Skeletal muscle satellite cell (primary cell): ENCODE results near the gene FRY.

Experiments
- H3K27me3 ChIP-seq: 2 replicates; pipeline ENCODE4 v1.7.0; 2013; ENCODE audit warnings: low read length; ENCODE audit not compliant: control insufficient read depth, insufficient read depth
- H3K36me3 ChIP-seq: 2 replicates; pipeline ENCODE4 v1.7.0; 2013; ENCODE audit warnings: mild to moderate bottlenecking, control low read depth, low read length; ENCODE audit not compliant: insufficient read depth
- H3K4me1 ChIP-seq: 2 replicates; pipeline ENCODE4 v1.7.0; 2013; ENCODE audit warnings: low read length; ENCODE audit not compliant: control insufficient read depth, insufficient read depth
- H3K4me2 ChIP-seq: 2 replicates; pipeline ENCODE4 v1.7.0; 2013; ENCODE audit warnings: mild to moderate bottlenecking, low read length
- H3K4me3 ChIP-seq: 2 replicates; pipeline ENCODE4 v1.7.0; 2013; ENCODE audit warnings: low read length
- H3K9ac ChIP-seq: 2 replicates; pipeline ENCODE4 v1.7.0; 2013; ENCODE audit warnings: mild to moderate bottlenecking, low read depth, low read length, moderate library complexity
- H3K9me3 ChIP-seq: replicated peaks from 2 replicates; pipeline ENCODE4 v1.7.0; 2013; ENCODE audit warnings: mild to moderate bottlenecking, control low read depth, low read length

The FRY gene

GRCh38 chr13:32205431-32206096 is 174.0 kb downstream of the FRY start:
- no peak overlapping the region for H3K9ac ChIP-seq
- H3K36me3 ChIP-seq, result no peaks in the 10 kb centered on the region
- H3K4me1 ChIP-seq, result no peaks in the 10 kb centered on the region
- H3K9me3 ChIP-seq, result no peaks in the 10 kb centered on the region
- H3K27me3 ChIP-seq, result no peaks in the 10 kb centered on the region
- H3K4me3 ChIP-seq, result no peak overlapping the region
- H3K4me2 ChIP-seq, result no peak overlapping the region

- Histone ChIP-seq H3K9me3 (no peaks in the 10 kb centered on the region), H3K4me1 (peaks cover 2% of the 10 kb centered on the region), H3K9ac (no peak overlapping the region), H3K4me2 (no peak overlapping the region), H3K27me3 (no peaks in the 10 kb centered on the region), H3K36me3 (peaks cover 4% of the 10 kb centered on the region), H3K4me3 (no peak overlapping the region)
These were observed 174.6 kb downstream of the FRY start for GRCh38 chr13:32206097-32206740.

DNA sequence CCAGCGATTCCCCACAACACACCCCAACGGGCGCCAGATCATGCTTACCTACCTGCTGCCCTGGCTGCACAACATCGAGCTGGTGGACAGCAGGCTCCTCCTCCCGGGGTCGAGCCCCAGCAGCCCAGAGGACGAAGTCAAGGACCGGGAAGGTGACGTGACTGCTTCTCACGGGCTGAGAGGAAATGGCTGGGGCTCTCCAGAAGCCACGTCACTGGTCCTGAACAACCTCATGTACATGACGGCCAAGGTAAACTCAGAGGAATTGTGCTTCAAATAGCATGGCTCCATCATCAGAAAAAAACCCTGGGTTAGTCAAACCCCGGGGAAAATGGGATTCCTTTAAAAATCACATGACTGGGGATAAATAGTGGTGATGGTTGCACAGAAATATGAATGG is 177.3 kb downstream of the FRY start:
- H3K4me2 ChIP-seq, result no peak overlapping the region
- H3K9me3 ChIP-seq, result no peaks in the 10 kb centered on the region
- no peaks in the 10 kb centered on the region for H3K27me3 ChIP-seq
- H3K4me1 ChIP-seq, result peaks cover 21% of the 10 kb centered on the region
- no peak overlapping the region for H3K9ac ChIP-seq
- no peak overlapping the region for H3K4me3 ChIP-seq
- H3K36me3 ChIP-seq, result peaks cover 4% of the 10 kb centered on the region

DNA sequence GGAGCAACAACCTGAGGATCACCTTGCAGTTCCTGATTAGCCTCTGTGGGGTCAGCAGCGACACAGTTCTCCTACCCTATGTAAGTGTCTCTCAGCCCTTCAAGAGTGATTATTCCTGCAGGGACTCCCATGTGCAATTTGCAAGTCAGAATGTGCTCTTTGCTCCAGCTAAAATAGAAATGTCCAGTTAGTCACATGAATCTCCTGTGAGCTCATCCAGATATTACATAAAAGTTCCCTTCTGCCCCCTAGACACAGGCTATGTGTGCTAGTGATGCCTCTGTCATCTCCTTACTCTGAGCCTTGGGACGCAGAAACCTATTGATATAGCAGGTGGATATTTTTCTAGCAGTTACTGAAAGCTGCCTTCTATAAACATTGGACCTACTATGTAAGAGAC is 178.1 kb downstream of the FRY start:
- Histone ChIP-seq H3K4me1 (peaks cover 21% of the 10 kb centered on the region), H3K27me3 (no peaks in the 10 kb centered on the region), H3K9me3 (no peaks in the 10 kb centered on the region), H3K4me3 (no peak overlapping the region), H3K36me3 (peaks cover 4% of the 10 kb centered on the region), H3K4me2 (no peak overlapping the region), H3K9ac (no peak overlapping the region)

- H3K27me3 ChIP-seq, result no peaks in the 10 kb centered on the region
- peaks cover 4% of the 10 kb centered on the region for H3K36me3 ChIP-seq
- H3K4me2 ChIP-seq, result no peak overlapping the region
- no peak overlapping the region for H3K4me3 ChIP-seq
- H3K4me1 ChIP-seq, result peaks cover 21% of the 10 kb centered on the region
- H3K9me3 ChIP-seq, result no peaks in the 10 kb centered on the region
- H3K9ac ChIP-seq, result no peak overlapping the region
These were observed 178.5 kb downstream of the FRY start for GRCh38 chr13:32210101-32210500.

DNA sequence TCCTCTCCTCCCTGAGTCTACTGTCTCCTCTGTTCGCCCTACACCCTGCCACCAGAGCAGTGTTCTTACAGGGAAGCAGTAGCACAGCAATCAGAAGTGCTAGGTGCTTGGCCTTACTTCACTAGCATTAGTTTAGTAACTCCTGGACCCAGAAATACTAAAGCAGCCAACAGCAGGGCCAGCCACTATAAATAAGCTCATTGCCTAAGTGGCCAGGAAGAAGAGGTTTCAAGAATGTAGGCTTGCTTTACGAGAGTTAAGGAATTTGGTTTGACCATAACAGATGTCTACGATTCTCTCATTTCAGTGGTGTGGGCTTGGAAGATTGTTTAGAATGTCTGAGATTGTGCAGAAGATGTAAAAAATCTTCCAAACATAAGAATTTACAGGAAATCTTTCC is 180.2 kb downstream of the FRY start:
- Histone ChIP-seq H3K4me1 (peaks cover 21% of the 10 kb centered on the region), H3K36me3 (peaks cover 4% of the 10 kb centered on the region), H3K9ac (peak overlapping the region; percentile 74), H3K9me3 (no peaks in the 10 kb centered on the region), H3K4me2 (peak overlapping the region; percentile 65), H3K27me3 (no peaks in the 10 kb centered on the region), H3K4me3 (peak overlapping the region; percentile 46)

DNA sequence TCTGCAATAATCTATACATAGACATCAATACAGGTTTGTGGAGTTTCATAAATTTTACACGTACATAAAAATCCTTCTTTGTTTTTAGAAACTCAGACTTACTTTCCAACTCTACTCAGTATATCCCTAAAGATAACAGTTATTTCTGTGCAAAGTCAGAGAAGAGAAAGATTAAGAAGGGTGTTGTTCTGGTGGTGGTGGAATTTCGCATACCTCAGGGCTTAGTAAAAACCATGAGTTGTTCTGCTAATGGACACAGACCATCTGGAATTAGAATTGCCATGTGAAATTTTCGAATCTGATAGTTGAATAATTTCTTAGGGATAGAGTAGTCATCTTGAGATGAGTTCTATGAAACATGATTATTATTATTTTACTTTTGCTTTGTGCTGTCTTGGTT is 180.8 kb downstream of the FRY start:
- peak overlapping the region; percentile 46 for H3K4me3 ChIP-seq
- H3K4me1 ChIP-seq, result peaks cover 21% of the 10 kb centered on the region
- H3K36me3 ChIP-seq, result peaks cover 4% of the 10 kb centered on the region
- H3K9ac ChIP-seq, result peak overlapping the region; percentile 74
- no peaks in the 10 kb centered on the region for H3K9me3 ChIP-seq
- H3K27me3 ChIP-seq, result no peaks in the 10 kb centered on the region
- H3K4me2 ChIP-seq, result peak overlapping the region; percentile 65

DNA sequence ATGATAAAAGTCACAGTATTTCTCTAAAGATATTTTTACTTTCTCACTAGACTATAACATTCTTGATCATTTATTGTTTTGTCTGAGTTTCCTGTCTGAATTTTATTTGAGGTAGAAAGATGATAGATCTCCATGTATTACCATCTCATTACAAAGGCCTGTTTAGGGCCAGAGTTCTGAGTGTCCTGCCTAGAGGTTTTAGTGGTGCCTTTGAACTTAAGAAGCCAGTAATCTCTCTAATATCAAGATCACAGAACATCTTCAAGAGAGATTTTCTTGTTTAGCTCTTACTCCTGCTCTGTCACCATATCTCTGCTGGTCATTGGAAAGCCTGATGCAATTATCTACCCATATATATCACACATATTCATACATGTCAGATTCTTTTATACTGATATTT is 182.1 kb downstream of the FRY start:
- H3K4me1 ChIP-seq, result peaks cover 21% of the 10 kb centered on the region
- H3K4me2 ChIP-seq, result no peak overlapping the region
- H3K9ac ChIP-seq, result no peak overlapping the region
- no peak overlapping the region for H3K4me3 ChIP-seq
- H3K27me3 ChIP-seq, result no peaks in the 10 kb centered on the region
- peaks cover 4% of the 10 kb centered on the region for H3K36me3 ChIP-seq
- no peaks in the 10 kb centered on the region for H3K9me3 ChIP-seq

GRCh38 chr13:32214071-32214470 is 182.5 kb downstream of the FRY start:
- H3K27me3 ChIP-seq, result no peaks in the 10 kb centered on the region
- peaks cover 4% of the 10 kb centered on the region for H3K36me3 ChIP-seq
- H3K9ac ChIP-seq, result no peak overlapping the region
- no peak overlapping the region for H3K4me2 ChIP-seq
- no peaks in the 10 kb centered on the region for H3K9me3 ChIP-seq
- H3K4me1 ChIP-seq, result peaks cover 21% of the 10 kb centered on the region
- H3K4me3 ChIP-seq, result no peak overlapping the region

DNA sequence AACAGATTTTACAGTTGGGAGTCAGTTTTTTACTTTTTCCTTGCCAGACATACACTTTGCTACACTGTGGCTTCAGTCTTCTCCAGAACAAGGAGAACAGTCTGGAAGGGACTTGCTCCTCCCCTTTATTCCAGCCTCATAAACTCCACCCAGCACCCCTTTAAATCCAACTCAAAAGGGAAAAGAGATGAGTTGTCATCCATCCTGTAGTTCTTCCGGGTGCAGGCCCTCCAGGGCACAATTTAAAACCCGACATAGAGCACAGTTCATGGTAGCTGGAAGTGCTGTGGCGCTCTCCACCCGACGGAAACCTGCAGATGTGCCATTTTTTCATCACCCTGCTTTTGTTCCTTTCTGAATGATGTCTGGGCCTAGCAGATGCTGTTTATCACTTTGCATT is 184.7 kb downstream of the FRY start:
- no peak overlapping the region for H3K4me2 ChIP-seq
- H3K27me3 ChIP-seq, result no peaks in the 10 kb centered on the region
- no peak overlapping the region for H3K4me3 ChIP-seq
- H3K4me1 ChIP-seq, result peaks cover 19% of the 10 kb centered on the region
- no peak overlapping the region for H3K9ac ChIP-seq
- no peaks in the 10 kb centered on the region for H3K9me3 ChIP-seq
- no peaks in the 10 kb centered on the region for H3K36me3 ChIP-seq

DNA sequence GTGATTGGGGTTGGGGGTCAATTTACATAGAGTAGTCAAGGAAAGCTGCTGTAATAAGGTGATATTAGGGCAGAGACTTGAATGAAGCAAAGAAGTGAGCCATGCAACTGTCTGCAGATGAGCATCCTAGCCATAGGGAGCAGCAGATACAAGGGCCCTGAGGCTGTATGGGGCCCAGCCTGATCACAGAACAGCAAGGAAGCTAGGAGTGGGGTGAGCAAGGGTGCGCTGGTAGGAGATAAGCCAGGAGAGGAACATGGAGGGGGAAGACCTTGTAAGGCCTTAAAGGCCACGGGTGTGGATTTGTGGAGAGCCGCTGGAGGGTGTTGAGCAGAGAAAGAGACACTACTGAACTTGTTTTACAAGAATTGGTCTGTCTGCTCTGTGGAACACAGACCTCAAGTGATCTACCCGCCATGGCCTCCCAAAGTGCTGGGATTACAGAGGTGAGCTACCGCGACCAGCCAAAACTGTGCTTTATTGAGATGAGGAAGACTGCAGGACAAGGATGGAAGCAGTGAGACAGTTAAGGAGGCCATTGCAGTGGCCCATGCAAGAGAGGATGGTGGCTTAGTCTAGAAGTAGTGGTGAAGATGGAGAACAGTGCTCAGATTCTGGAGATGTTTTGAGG is 190.6 kb downstream of the FRY start:
- no peak overlapping the region for H3K9ac ChIP-seq
- H3K36me3 ChIP-seq, result peaks cover 7% of the 10 kb centered on the region

GRCh38 chr13:32224916-32225315 is 193.3 kb downstream of the FRY start:
- Histone ChIP-seq H3K9me3 (no peaks in the 10 kb centered on the region), H3K9ac (peak overlapping the region; percentile 34), H3K4me1 (peaks cover 13% of the 10 kb centered on the region), H3K36me3 (peaks cover 7% of the 10 kb centered on the region), H3K4me2 (peak overlapping the region; percentile 26), H3K4me3 (no peak overlapping the region), H3K27me3 (no peaks in the 10 kb centered on the region)

More for the DNA sequence above, 190.6 kb downstream of the FRY start:
- no peaks in the 10 kb centered on the region for H3K27me3 ChIP-seq
- H3K4me2 ChIP-seq, result no peak overlapping the region
- no peak overlapping the region for H3K4me3 ChIP-seq
- no peaks in the 10 kb centered on the region for H3K9me3 ChIP-seq
- H3K4me1 ChIP-seq, result peaks cover 13% of the 10 kb centered on the region
